ENCODE measurements around the gene FARSB. TPM values are rescaled to one million over a fixed set of nuclear protein-coding genes. Genes with fewer than 3 reads are reported as not detected.
"Not testable (repeated sequence)": the region's sequence is repeated elsewhere in the genome, so short reads cannot be mapped to it uniquely, and the experiment has no call there.

Gene FARSB
- total RNA-seq, 1 donor from 2014 or later = 12.6 TPM

DNA sequence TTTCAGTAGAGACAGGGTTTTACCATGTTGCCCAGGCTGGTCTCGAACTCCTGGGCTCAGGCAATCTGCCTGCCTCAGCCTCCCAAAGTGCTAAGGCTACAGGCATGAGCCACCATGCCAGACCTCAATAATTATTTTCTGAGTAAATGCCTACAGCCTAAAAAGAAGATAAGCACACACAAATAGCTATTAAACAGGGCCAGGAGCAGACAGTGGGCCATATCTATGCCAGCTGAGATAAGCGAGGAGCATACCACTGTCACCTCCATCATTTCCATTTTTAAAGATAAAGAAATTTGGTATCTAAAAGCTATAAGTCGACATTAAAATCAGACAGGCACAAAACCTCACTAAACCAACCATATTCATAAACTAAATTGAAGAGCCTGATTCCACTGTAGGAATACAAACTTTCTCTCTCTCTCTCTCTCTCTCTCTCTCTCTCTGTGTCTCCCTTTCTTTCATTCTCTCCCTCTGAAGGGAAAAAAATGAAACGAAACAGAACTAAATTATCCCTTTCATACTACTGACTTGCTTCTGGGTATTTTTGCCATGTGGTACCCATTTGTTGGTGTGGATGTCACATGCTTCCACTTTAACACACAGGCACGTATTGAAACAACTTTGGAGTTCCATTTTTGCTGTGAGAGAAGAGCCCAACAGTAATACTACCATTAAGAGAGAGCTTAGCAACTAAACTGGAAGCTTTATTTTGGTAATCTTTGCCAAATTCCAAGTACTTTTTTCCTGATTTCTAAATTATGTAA, 51.0 kb downstream of the FARSB start:
- DNase-seq = peak; percentile 41

DNA sequence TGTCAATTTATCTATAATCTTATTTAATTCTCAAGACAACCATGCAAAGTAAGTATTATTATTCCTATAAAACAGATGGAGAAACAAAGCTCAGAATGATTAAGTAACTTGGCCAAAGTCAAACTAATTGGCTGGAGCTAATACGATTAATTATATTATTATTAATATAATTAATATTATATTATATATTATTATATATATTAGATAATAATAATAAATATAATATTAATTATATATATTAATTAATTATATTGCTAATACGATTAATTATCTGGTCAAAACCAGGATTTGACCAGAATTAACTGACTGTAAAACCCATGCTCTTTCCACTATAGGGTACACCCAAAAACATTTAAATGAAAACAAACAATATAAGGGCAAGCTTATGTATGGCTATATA, 52.4 kb downstream of the FARSB start:
- DNase-seq = no peak

DNA sequence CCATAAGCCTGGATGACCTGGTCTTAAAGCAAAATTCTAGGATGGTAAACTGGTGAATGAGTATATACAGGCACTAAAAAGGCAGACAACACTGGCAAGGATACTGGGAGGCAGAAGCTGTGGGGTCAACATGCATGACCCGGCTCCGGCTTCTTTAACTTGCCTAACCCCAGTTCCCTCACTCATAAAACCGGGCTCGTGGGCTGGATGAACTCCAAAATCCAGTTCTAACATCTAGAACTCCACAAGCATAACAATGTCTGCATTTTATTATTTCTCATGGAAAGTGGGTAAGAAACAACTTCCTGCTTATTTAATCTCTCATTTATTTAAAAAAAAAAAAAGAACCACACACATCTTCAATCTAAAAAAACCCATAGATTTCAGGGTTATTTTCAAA, 57.3 kb downstream of the FARSB start:
- no peak for DNase-seq

DNA sequence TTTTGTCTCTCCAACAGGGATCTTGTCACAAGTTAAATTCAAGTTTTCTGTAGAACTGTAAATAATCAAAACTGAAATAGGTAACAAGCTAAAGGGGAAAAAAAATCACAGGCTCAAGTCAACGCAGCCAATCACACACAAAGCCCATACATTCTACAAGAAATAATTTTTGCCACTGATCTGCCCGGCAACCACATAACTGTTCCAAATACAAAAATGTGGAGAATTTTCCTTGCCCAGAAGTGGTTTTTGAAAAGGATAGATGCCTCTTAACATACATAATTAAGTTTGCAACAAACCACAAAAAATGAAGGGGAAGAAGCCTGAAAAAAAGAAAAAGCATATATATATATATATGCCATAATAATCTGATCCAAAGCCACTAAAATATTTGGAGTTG, 60.3 kb downstream of the FARSB start:
- no peak for DNase-seq

DNA sequence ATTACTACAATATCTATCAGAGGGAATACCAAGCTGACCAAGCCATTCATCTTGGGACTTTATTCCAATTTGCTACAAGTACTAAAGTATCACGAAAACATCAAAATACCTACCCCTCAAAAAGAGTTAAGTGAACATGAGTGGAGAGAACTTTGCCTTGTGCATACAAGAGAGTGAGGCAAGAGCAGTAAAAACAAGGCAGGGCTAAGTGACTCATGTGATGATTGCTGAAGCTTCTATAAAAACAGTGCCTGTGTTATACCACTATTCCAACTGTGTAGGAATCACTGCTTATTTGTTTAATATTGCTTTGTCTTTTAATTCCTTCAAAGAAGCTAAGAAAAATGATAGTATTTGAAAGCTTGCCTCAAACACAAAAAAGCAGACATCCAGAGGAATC, 61.2 kb downstream of the FARSB start:
- no peak for DNase-seq

DNA sequence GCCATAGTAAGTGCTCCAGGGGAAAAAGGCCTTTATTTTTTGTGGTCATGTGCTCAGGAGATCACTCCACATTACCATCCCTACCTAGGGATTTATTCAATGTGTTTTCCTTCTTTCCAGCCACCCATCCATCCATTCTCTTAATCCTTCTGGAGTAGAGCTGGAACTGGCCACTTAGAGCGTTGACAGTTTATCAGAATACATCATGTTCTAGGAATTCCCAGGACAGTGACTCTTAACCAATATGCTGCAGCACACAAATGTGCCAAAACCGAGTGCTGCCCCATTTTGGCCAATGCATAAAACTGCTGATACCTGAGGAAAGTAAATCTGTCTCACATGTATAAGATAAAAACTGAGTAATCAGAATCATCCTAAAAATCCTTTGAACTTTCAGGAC, 63.7 kb downstream of the FARSB start:
- no peak for DNase-seq

DNA sequence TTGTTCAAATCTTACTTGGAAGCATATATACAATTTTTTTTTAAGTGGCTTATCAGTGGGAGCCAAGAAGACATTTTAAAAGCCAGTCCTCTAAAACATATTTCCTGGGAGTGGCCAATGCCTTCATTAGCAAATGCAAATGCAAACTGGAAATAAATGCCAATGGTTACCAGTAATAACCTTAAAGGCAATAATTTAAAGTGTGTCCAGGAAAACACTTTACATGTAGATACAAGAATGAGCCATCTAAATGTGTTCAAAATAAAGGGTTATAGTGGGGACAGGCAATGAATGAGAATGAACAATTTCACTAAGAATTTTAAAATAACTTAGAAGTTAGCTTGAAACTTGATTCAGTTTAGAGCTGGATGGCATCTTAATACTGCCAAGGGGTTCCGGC, 64.2 kb downstream of the FARSB start:
- no peak for DNase-seq

DNA sequence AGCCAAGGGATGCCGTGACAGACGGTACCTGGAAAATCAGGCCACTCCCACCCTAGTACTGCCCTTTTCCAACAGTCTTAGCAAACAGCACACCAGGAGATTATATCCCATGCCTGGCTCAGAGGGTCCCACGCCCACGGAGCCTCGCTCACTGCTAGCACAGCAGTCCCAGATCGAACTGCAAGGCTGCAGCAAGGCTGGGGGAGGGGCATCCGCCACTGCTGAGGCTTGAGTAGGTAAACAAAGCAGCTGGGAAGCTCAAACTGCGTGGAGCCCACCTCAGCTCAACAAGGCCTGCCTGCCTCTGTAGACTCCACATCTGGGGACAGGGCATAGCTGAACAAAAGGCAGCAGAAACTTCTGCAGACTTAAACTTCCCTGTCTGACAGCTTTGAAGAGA, 71.3 kb downstream of the FARSB start:
- not testable (repeated sequence) for DNase-seq

DNA sequence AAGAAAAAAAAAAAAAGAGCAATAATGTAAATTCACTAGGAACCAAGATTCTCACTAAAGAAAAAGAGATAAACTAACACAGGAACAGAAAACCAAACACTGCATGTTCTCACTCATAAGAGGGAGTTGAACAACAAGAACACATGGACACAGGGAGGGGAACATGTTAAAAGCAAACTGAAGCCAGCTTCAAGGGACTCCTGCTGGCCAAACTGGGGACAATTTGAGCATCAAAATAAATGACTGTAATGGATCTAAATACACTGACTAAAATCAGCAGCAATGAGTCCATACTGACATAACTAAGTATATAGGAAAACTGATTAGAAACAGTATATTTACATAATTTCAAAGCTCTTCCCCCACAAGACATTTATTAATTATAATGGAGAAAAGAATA, 73.0 kb downstream of the FARSB start:
- DNase-seq = no peak

DNA sequence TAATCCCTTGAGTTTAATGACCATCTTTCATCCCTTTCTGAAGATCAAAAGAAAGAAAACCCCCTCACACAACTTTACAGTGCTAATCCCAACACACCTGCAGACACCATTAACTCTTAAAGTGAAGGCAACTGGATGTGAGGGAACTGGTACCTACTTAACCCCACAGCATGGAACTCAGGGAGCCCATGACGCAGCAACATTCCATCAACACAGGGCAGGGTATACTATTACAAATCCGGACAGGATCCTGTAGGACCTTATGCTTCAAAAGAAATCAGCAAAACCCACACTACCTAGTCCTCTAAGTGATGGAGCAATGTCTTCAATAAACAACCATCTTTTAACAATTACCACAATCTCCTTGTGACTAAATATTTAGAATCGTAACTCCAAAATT, 78.6 kb downstream of the FARSB start:
- no peak for DNase-seq

DNA sequence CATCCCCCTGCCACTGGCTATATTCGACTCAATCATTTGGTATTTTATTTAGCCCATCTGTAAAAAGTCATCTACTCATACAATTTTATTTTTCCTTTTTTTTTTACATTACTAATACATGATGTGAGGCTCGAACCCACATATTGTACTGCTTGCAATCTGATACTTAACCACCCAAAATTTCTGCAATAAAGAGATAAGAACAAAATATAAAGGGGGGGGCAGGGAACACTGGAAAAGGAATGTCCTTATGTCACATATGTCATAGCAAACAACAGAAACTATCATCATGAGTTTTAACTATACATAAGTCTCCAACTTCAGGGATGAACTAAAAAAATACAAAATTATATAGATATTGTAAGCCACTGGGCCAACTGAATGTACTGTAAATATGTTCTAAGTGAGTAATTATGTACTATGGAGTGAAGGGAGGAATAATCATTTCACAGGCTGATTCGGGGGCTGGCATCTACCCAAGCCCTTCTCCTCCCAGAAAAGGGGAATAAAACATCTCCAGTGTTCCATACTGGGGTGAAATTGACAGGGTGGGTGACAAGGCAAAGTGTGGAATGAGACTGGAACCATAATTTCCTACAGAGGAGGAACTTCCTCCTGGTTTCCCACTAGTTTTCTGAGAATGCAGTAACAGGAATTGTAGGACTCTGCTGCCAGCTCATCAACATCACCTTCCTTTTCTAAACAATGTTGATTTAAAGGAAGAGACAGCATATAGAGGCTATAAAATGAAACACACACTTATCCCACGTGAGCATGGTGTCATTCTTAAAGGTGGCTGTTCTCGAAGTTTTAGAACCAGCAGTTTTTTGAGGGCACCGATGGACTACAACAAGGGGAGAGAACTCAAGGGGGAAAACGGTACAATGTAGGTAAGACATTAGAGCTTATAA, 79.5 kb downstream of the FARSB start:
- no peak for DNase-seq

DNA sequence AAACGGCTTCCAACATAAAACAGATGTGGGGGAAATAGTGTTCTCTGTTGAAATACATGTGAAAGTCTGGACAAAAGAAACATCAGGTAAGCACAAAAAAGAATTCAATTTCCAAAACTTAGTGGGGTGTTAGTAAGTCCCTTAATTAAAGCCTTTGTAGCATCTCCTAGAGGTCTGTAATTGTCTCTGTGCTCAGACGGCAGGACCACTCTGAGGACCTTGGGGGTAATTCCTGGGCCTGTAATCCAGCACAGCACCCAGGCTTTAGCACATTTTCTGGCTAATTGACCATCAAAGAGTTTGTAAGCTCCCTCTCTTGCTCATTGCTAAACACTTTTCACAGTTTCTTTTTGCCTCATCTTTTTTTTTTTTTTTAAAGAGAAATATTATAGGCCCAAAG, 80.3 kb downstream of the FARSB start:
- no peak for DNase-seq

DNA sequence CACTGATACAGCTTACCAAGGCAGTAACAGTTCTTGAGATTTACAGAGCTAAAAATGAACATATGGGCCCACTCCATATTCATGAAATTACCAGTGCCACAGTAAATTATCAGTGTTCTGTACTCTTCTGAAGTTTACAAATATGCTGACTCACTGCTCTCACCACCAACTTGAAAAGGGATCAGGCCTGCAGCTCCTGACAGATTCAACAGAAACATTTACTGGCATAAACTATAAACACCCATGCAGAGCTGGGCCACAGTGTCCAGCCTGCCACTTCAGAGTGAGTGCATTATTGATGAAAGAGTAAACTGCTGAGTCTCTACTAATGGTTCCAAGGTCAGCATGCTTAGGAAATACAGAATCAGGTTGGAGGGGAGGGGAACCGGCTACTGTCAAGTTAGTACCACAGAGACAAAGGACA, 83.1 kb downstream of the FARSB start:
- no peak for DNase-seq

DNA sequence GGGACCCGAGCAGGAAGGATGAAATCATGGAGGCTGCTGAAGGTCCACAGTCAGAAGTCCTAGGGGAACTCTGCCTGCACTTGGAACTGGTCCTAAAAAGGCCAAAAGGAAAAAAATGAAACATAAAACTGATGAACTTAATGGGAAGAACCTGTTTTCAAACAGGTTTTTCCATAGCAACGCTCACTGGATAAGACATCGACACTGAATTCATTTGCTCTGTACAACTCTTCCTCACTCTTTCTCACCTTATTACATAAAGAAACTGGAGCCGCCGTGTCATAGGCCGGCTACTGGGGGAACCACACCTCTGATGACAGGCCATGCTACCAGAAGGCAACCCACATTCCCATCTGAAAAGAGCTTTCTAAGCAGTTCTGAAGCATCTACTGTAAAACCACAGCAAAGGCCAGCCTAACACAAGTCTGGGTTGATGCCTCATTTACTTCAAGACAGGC, 83.6 kb downstream of the FARSB start:
- DNase-seq = no peak

DNA sequence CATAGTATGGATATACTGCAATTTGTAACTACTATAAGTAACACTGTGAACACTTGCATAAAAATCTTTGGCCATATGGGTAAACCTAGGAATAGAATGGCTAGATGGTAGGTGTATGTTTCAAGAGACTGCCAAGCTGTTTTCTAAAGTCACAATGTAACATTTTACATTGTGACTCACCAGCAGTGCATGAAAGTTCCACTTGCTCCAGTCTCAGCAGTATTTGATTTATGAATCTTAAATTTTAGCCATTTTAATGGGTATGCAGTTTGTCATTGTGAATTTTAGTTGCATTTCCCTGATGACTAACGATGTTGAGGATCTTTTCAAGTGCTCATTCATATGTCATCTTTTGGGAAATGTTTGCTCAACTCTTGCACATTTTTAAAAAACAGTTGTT, 86.1 kb downstream of the FARSB start:
- DNase-seq = no peak

DNA sequence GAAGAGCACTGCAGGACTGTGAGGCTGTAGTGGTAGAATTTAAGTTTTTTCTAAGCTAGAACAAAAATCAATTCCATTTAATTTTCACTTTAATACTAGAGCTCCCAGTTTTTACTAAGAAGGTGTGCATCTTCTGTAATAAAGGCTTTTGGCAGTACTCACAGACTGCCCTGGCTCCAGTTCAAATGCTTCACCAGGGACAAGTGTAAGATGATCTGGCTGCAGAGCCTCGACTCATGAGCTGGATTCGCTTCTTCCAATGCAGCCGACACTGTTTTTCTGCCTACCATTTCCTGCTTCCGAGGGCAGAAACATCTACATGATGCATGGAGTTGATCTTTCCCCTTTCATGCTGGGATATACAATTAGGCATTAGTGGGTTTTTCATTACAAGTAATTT, 87.0 kb downstream of the FARSB start:
- DNase-seq = no peak

DNA sequence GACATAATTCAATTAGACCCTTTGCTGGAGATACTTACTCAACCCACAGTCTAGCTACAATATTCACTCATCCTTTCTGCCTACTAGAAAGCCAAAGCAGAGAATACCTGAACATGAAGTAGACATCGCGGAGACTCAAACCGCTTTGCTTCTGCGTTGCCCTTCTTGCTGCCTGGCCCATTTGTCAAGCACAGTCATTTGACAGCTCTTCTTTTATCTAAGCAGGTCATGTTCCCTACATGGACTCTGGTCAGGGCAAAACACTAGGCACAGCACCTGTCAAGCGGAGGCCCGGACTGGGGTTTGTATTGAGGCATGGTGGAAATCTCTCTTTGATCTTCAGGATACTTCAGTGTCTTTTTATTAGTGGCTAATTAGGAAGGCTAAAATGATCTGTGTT, 89.7 kb downstream of the FARSB start:
- no peak for DNase-seq

DNA sequence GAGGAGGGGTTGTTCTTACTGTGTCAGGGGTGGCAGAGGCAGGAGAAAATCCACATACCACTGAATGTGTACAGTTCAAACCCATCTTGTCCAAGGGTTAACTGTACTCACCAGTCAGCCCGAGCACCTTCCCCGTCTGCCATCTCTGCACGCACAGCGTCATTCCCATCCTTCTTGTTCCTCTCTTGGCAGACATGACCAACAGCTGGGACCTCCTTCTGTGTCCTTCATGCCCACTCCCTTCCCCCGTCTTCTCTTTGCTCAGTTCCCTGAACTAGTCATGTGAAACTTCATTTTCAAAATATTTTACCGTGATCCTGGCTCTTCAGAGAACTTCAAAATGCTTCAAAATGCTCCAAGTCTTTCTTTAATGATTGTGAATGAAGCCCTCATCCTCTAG, 92.0 kb downstream of the FARSB start:
- no peak for DNase-seq

DNA sequence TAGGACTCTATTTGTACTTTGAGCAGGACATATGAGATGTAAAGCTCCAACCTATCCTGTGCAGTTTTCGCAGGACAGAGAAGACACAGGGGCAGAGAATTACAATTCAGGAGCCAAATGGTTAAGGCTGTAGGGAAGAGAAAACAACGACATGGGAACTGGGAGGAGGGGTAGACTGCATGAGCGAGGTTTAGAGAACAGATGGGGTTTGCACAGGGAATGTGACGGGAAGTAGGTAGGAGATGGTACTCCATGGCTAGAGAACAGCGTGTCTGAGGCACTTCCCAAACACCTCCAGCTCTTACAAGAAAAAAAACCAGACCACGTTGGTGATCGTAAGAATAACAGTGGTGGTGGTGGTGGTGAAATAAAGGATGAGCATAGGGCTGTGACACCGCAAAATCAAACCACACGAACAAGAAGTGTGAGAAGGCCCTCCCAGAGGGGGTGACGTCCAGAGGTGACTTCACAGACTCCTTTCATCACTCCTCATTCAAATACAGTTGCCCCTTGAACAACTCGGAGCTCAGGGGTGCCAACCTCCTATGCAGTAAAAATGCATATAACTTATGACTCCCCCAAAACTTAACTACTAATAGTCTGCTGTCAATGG, 92.7 kb downstream of the FARSB start:
- no peak for DNase-seq

DNA sequence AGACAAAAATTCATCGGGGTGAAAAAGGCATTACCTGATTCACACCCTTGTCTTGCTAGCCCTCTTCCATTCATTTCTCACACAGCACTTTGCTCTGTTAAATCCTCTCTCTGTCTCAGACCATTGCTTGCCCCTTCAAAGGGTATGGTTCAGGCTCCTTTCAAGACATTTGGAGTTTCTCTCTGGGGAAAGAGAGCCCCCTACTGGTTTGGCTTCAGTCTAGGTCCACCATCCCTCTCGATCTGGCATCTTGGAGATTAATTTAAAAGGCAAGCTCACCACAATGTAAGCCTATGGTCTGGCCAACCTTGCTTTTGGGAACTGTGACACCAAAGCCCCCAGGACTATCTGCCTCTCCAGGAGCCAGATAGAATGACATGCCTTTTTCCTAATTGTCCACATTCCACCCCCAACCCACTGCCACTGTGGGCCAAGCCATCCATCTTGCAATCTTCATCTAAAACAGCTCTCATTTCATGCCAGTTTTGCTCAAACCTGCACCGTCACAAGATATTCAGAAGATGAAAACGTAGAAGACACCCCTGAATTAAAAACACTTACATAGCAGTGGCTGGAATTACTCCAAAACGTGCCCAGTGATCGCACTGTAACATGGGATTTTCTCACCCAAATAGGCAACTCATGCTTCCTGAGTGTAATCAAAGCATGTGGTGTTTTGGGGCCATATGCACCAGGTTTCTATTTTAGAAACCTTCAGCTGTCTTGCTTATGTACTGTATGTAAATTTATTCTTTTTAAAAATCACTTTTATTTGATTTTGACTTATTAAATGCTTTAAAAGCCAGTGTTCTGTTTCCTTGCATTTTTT, 93.9 kb downstream of the FARSB start:
- peak; percentile 47 for DNase-seq

DNA sequence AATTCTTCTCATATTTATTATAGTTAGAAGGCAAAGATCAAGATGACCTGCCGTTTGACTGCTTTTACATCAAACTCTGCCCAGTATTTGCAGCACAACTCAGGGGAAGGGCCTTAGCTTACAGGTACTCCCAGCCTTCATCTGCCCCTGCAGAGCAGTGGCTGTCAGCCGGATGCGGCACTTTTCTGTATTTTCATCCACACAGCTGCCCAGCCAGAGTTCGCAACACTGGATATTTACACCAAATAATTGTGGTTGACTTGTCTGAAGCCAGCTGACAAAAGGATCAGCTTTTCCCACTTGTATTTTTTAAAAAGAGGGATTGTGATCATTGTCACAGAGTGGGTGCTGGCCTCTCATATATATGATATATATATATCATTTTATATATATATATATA, 94.7 kb downstream of the FARSB start:
- DNase-seq = no peak

DNA sequence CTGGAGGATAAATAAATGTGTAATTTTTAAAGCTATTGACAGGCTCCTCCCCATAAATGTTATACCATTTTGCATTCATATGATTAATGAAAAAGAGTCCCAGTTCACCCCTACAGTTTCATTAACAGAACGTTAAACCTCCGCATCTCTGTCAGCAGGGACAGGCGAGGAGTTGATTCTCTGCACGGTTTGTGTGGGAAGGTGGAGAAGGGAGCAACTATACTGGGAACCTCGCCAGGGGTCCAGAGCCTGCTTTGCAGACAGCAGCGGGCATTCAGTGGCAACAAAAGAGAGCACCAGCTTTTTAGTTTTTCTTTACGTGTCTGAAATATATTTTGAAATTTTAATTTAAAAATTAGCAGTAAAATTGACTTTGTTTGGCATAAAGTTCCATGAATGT, 101.4 kb downstream of the FARSB start:
- DNase-seq = no peak
